ENCODE results near the gene HPCA. TPM values are rescaled to one million over a fixed set of nuclear protein-coding genes. Genes with fewer than 3 reads are reported as not detected.

Gene HPCA
- total RNA-seq, 1 donor from 2014 or later = not detected

- no peak overlapping the region for H3K4me3 ChIP-seq (ENCODE audit: low read depth, low read length)
- DNase-seq (ENCODE audit: low read depth) = no peak
- no peak for TF ChIP-seq CTCF (conservative IDR thresholded peaks at IDR 0.05; ENCODE audit: low read depth, low read length)
These were observed 40.3 kb downstream of the HPCA start for GRCh38 chr1:32926562-32926961.

- no peak for DNase-seq (ENCODE audit: low read depth)
- no peak overlapping the region for H3K4me3 ChIP-seq (ENCODE audit: low read depth, low read length)
- TF ChIP-seq CTCF (conservative IDR thresholded peaks at IDR 0.05; ENCODE audit: low read depth, low read length) = no peak
These were observed 41.1 kb downstream of the HPCA start for GRCh38 chr1:32927441-32927840.

- no peak overlapping the region for H3K4me3 ChIP-seq (ENCODE audit: low read depth, low read length)
- DNase-seq (ENCODE audit: low read depth) = no peak
- no peak for TF ChIP-seq CTCF (conservative IDR thresholded peaks at IDR 0.05; ENCODE audit: low read depth, low read length)
These were observed 42.0 kb downstream of the HPCA start for GRCh38 chr1:32928285-32928684.

- TF ChIP-seq CTCF (conservative IDR thresholded peaks at IDR 0.05; ENCODE audit: low read depth, low read length) = no peak
- no peak for DNase-seq (ENCODE audit: low read depth)
- no peak overlapping the region for H3K4me3 ChIP-seq (ENCODE audit: low read depth, low read length)
These were observed 42.4 kb downstream of the HPCA start for GRCh38 chr1:32928715-32929114.

- TF ChIP-seq CTCF (conservative IDR thresholded peaks at IDR 0.05; ENCODE audit: low read depth, low read length) = no peak
These were observed 43.1 kb downstream of the HPCA start for GRCh38 chr1:32929366-32929765.

GRCh38 chr1:32931760-32932159 lies 45.5 kb downstream of the HPCA start:
- no peak for TF ChIP-seq CTCF (conservative IDR thresholded peaks at IDR 0.05; ENCODE audit: low read depth, low read length)
- no peak for DNase-seq (ENCODE audit: low read depth)
- no peak overlapping the region for H3K4me3 ChIP-seq (ENCODE audit: low read depth, low read length)

More at GRCh38 chr1:32929366-32929765, 43.1 kb downstream of the HPCA start:
- H3K4me3 ChIP-seq (ENCODE audit: low read depth, low read length) = no peak overlapping the region
- no peak for DNase-seq (ENCODE audit: low read depth)

GRCh38 chr1:32933742-32934322 lies 47.5 kb downstream of the HPCA start:
- no peak for TF ChIP-seq CTCF (conservative IDR thresholded peaks at IDR 0.05; ENCODE audit: low read depth, low read length)
- no peak for DNase-seq (ENCODE audit: low read depth)
- no peak overlapping the region for H3K4me3 ChIP-seq (ENCODE audit: low read depth, low read length)

Data from epithelial cell of proximal tubule (primary cell).